Loucy (cell line): ENCODE results near the gene NDE1.

Experiments
- H2AFZ ChIP-seq: fragments of 200-600 bp; sonication (generic); 2 replicates; pipeline ENCODE4 v1.6.0; 2016; ENCODE audit warnings: antibody characterized with exemption, mild to moderate bottlenecking, low read length, moderate library complexity
- H3F3A ChIP-seq: fragments of 200-600 bp; 2 replicates; pipeline ENCODE4 v1.6.0; 2016; ENCODE audit warnings: antibody characterized with exemption, low read depth, mild to moderate bottlenecking
- H3K27me3 ChIP-seq: fragments of 200-600 bp; sonication (generic); 2 replicates; pipeline ENCODE4 v1.6.1; 2014; ENCODE audit warnings: low read length, mild to moderate bottlenecking; ENCODE audit not compliant: insufficient read depth, poor library complexity, severe bottlenecking
- H3K36me3 ChIP-seq: fragments of 200-600 bp; sonication (generic); 2 replicates; pipeline ENCODE4 v1.6.1; 2016; ENCODE audit warnings: low read length; ENCODE audit not compliant: insufficient read depth
- H3K4me1 ChIP-seq: fragments of 200-600 bp; sonication (generic); 2 replicates; pipeline ENCODE4 v1.5.1; 2014; ENCODE audit warnings: low read length, mild to moderate bottlenecking; ENCODE audit not compliant: insufficient read depth, poor library complexity, severe bottlenecking
- H3K4me2 ChIP-seq: fragments of 200-600 bp; sonication (generic); 2 replicates; pipeline ENCODE4 v1.6.0; 2014; ENCODE audit warnings: antibody characterized with exemption, low read length, low read depth, mild to moderate bottlenecking; ENCODE audit not compliant: poor library complexity, severe bottlenecking
- H3K4me3 ChIP-seq: fragments of 200-600 bp; sonication (generic); 2 replicates; pipeline ENCODE4 v1.5.1; 2014; ENCODE audit warnings: low read length, mild to moderate bottlenecking, mixed read lengths; ENCODE audit not compliant: poor library complexity, severe bottlenecking
- H3K79me2 ChIP-seq: fragments of 200-600 bp; sonication (generic); 2 replicates; pipeline ENCODE4 v1.6.1; 2014; ENCODE audit warnings: low read length; ENCODE audit not compliant: insufficient read depth
- H3K9ac ChIP-seq: fragments of 200-600 bp; sonication (generic); 2 replicates; pipeline ENCODE4 v1.6.0; 2014; ENCODE audit warnings: mild to moderate bottlenecking, low read depth, low read length, moderate library complexity; ENCODE audit not compliant: poor library complexity, severe bottlenecking
- H3K9me2 ChIP-seq: fragments of 200-600 bp; sonication (generic); replicated peaks from 2 replicates; pipeline ENCODE4 v1.6.1; 2016; ENCODE audit warnings: low read depth, low read length, mixed read lengths
- H3K9me3 ChIP-seq: fragments of 200-600 bp; sonication (generic); 2 replicates; pipeline ENCODE4 v1.6.1; 2014; ENCODE audit warnings: mild to moderate bottlenecking, antibody characterized with exemption, low read length, low read depth; ENCODE audit not compliant: insufficient read depth
- H4K20me1 ChIP-seq: fragments of 200-600 bp; sonication (generic); 2 replicates; pipeline ENCODE4 v1.6.0; 2014; ENCODE audit warnings: antibody characterized with exemption, low read length, mild to moderate bottlenecking; ENCODE audit not compliant: insufficient read depth, poor library complexity, severe bottlenecking
- CTCF ChIP-seq: fragments of 200-600 bp; sonication (generic); conservative IDR thresholded peaks from 2 replicates; pipeline ENCODE4 v1.5.1; 2014; ENCODE audit warnings: mild to moderate bottlenecking, antibody characterized with exemption, low read length
- EZH2phosphoT487 ChIP-seq: fragments of 200-600 bp; IDR thresholded peaks from 2 replicates; pipeline ENCODE4 v1.6.1; 2018; ENCODE audit warnings: antibody characterized with exemption, mild to moderate bottlenecking, moderate library complexity, borderline replicate concordance

The NDE1 gene

GRCh38 chr16:15748654-15749053, 98.6 kb downstream of the NDE1 start:
- Histone ChIP-seq H3K79me2 (no peaks in the 10 kb centered on the region), H3K9me2 (no peaks in the 10 kb centered on the region), H3K9me3 (no peaks in the 10 kb centered on the region), H2AFZ (no peak overlapping the region), H3K4me1 (no peaks in the 10 kb centered on the region), H3F3A (no peaks in the 10 kb centered on the region), H3K36me3 (no peaks in the 10 kb centered on the region), H3K9ac (no peak overlapping the region), H3K27me3 (no peaks in the 10 kb centered on the region), H3K4me3 (no peak overlapping the region), H3K4me2 (no peak overlapping the region), H4K20me1 (no peaks in the 10 kb centered on the region)
- no peak for TF ChIP-seq EZH2phosphoT487
- TF ChIP-seq CTCF: no peak

- Histone ChIP-seq H3K4me3 (no peak overlapping the region), H3K36me3 (no peaks in the 10 kb centered on the region), H3K27me3 (no peaks in the 10 kb centered on the region), H2AFZ (no peak overlapping the region), H3K79me2 (no peaks in the 10 kb centered on the region), H3K4me1 (no peaks in the 10 kb centered on the region), H4K20me1 (no peaks in the 10 kb centered on the region), H3K9me2 (no peaks in the 10 kb centered on the region), H3F3A (no peaks in the 10 kb centered on the region), H3K4me2 (no peak overlapping the region), H3K9ac (no peak overlapping the region), H3K9me3 (no peaks in the 10 kb centered on the region)
- TF ChIP-seq EZH2phosphoT487 (no peak), CTCF (no peak)
Measured at GRCh38 chr16:15749371-15749770, 99.3 kb downstream of the NDE1 start.

DNA sequence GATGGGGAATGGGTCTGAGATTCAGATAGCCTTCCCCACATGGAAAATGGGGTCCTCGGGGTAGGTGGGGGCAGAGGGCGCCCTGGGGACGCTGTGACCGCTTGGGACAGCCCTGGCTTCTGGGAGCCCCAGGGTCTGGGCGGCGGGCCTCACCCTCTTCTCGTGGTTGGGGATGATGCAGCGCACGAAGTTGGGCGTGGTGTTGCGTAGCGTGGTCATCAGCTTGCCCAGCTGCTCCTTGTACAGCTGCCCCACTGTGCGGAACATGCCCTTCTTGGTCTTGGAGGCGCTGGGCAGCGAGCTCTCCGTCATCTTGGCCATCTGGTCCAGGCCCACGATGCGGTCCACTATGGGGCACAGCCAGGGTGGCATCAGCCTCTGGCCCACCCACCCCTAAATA, 99.9 kb downstream of the NDE1 start:
- Histone ChIP-seq H3K9me3 (no peaks in the 10 kb centered on the region), H3K9ac (no peak overlapping the region), H2AFZ (no peak overlapping the region), H3K36me3 (no peaks in the 10 kb centered on the region), H3K79me2 (no peaks in the 10 kb centered on the region), H4K20me1 (no peaks in the 10 kb centered on the region), H3K4me2 (no peak overlapping the region), H3K9me2 (no peaks in the 10 kb centered on the region), H3K27me3 (no peaks in the 10 kb centered on the region), H3K4me3 (no peak overlapping the region), H3K4me1 (no peaks in the 10 kb centered on the region), H3F3A (no peaks in the 10 kb centered on the region)
- TF ChIP-seq EZH2phosphoT487 (no peak), CTCF (no peak)
